Neural cell (in vitro differentiated cells): ENCODE results near the gene POU2F3.

Source experiments
- CTCF ChIP-seq: fragments of 450-650 bp; IDR thresholded peaks from 2 replicates; pipeline ENCODE4 v1.5.1; 2014; ENCODE audit warnings: antibody characterized with exemption, mild to moderate bottlenecking, moderate library complexity; ENCODE audit not compliant: poor library complexity, severe bottlenecking
- EP300 ChIP-seq: fragments of 450-650 bp; conservative IDR thresholded peaks from 2 replicates; pipeline ENCODE4 v1.6.1; 2014; ENCODE audit warnings: antibody characterized with exemption, mild to moderate bottlenecking, moderate library complexity; ENCODE audit not compliant: poor library complexity, severe bottlenecking
- EZH2 ChIP-seq: fragments of 200-600, 300-800 bp; shearing (Covaris generic), sonication (generic); IDR thresholded peaks from 2 replicates; pipeline ENCODE4 v1.6.1; 2014; ENCODE audit warnings: antibody characterized with exemption, low read length, borderline replicate concordance, mild to moderate bottlenecking; ENCODE audit not compliant: insufficient read depth, poor library complexity, severe bottlenecking
- MXI1 ChIP-seq: fragments of 450-650 bp; conservative IDR thresholded peaks from 2 replicates; pipeline ENCODE4 v1.6.1; 2014; ENCODE audit warnings: antibody characterized with exemption, mild to moderate bottlenecking; ENCODE audit not compliant: poor library complexity, severe bottlenecking
- RAD21 ChIP-seq: fragments of 450-650 bp; conservative IDR thresholded peaks from 2 replicates; pipeline ENCODE4 v1.6.1; 2014; ENCODE audit warnings: antibody characterized with exemption, mild to moderate bottlenecking, moderate library complexity
- REST ChIP-seq: IDR thresholded peaks from 2 replicates; pipeline ENCODE4 v1.6.1; 2012; ENCODE audit warnings: borderline replicate concordance

DNA sequence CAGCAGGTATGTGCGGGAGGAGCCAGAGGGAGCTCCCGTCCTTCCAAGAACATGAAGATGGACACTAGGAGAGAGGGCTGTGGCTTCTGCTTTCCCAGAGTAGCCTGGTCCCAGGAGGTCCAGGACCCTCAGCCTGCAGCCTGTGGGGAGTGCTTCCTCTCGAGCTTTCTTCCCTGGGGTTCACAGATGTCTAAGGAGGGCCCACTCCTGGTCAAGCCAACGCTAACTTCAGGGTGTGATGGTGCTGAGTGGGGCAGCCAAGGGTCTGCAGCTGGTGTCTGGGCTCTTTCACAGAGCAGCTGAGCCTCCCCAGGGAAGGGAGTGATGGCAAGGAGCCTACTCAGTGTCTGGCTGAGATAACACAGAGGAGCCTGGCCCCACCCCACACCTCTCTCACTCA lies 3.3 kb downstream of the POU2F3 start:
- TF ChIP-seq CTCF: no peak
- TF ChIP-seq MXI1: no peak
- TF ChIP-seq EZH2: no peak
- TF ChIP-seq REST: no peak
- no peak for TF ChIP-seq RAD21
- no peak for TF ChIP-seq EP300
